ENCODE results near the gene PTPRS. TPM values are rescaled to one million over a fixed set of nuclear protein-coding genes. Genes with fewer than 3 reads are reported as not detected.
"Not testable (repeated sequence)": the region's sequence is repeated elsewhere in the genome, so short reads cannot be mapped to it uniquely, and the experiment has no call there.

The PTPRS gene
- 0.86 TPM for polyA plus RNA-seq

DNA sequence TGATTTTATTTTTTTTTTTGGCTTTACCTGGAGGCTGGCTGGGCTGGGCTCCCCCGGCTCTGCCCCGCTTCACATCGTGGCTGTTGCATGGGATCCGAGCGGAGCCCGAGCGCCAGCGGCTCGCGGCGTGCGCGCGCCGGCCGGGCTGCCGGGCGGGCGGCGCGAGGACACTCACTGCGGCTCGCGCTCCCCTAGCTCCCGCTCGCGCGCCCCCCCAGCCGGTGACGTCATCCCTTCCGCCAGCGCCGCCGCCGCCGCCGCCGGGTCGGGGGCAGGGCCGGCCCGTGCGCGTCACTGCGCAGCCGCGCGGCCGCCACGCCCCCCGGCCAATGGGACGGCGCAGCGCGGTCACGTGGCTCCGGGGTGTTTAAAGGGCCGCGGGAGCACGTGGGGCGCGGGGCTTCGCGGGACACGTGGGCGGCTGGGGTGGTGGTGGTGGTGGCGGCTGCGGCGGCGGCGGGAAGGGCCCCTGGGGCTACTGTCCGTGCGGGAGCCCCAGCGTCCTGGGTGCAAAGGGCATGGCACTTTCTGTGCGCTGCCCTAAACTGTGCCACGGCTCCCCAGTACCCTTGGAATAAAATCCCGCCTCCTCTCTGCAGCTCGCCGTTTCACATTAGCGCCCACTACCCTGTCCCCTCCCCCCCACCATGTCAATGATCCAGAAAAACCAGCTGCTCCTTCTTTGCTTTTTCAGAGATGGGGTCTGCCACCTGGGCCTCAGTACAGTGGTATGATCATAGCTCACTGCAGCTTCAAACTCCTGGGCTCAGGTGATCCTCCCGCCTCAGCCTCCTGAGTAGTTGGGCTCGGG is at the start of gene PTPRS:
Gene PTPRS (minus strand): TSS at position 176 of the 811 bp plus-strand sequence. CDS start 54,672 bp downstream, outside the sequence.
- peak within 1 kb of the TSS; percentile 71 to 89 (median 81) for H3K4me3 Mint-ChIP-seq
- H3K27me3 Mint-ChIP-seq = peaks cover 43% of the 10 kb centered on the region
- peaks cover 4 to 11% (median 11%) of the 10 kb centered on the region in 3 donors for H3K4me1 Mint-ChIP-seq
- H3K27ac Mint-ChIP-seq = peak within 1 kb of the TSS in 1 of 3 donors; percentile 51
- peaks cover 0 to 1% (median 0%) of the 10 kb centered on the region in 3 donors for H3K9me3 Mint-ChIP-seq
- H3K36me3 Mint-ChIP-seq = no peaks in the 10 kb centered on the region

DNA sequence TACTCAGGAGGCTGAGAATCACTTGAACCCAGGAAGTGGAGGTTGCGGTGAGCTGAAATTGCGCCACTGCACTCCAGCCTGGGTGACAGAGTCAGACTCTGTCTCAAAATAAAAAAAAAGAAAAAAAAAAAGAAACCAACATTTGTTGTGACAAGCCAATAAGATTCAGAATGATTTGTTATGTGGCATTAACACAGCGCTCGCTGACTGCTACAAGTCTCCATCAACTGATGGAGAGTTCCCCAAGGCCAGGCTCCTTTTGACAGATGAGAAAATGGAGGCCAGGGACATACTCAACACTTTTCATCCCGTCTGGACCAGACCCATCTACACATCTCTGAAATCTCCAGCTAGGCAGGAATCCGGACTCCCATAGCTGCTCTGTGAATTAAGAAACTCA is 48.7 kb upstream of the PTPRS start:
- Mint-ChIP-seq H3K27ac (no peak overlapping the region), H3K27me3 (peaks cover 28% of the 10 kb centered on the region), H3K36me3 (no peaks in the 10 kb centered on the region), H3K4me3 (no peak overlapping the region), H3K4me1 (no peaks in the 10 kb centered on the region), H3K9me3 (peaks cover 6 to 19% (median 9%) of the 10 kb centered on the region in 3 donors)

DNA sequence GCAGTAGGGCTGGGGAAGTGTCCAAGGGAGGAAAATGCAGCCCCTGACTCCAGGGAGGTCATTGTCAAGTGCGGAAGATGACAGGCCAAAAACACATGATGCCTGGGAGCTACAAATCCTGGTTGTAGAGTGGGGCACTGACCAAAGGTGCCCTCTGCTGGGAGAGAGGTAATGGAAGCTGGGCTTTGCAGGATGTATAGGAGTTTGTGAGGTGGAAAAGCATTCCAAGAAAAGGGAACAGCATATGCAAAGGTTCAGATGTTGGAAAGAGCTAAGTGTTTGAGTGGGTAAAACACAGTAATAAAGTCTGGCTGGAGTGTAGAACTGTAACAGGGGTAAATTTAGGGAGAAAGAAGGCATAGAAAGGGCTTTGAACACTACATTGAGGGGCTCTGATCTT is 46.9 kb upstream of the PTPRS start:
- Mint-ChIP-seq H3K9me3 (peaks cover 9 to 29% (median 13%) of the 10 kb centered on the region in 3 donors), H3K36me3 (no peaks in the 10 kb centered on the region), H3K4me1 (no peaks in the 10 kb centered on the region), H3K27ac (no peak overlapping the region), H3K4me3 (no peak overlapping the region), H3K27me3 (peaks cover 16% of the 10 kb centered on the region)

DNA sequence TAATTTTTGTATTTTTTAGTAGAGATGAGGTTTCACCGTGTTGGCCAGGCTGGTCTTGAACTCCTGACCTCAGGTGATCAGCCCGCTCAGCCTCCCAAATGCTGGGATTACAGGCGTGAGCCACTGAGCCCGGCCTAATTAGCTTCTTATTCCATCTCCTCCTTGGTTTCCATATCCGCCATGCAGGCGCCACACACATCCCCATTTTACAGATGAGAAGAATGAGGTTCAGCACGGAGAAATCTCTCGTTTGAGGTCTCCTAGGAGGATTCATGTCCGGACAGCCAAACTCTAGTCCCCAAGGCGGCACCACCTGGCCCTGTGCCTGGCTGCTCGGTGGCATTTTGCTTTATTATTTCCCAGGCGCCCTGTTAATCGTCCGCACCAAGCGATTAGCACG is 46.2 kb upstream of the PTPRS start:
- Mint-ChIP-seq H3K4me1 (no peaks in the 10 kb centered on the region), H3K9me3 (peaks cover 10 to 31% (median 16%) of the 10 kb centered on the region in 3 donors), H3K27me3 (peaks cover 16% of the 10 kb centered on the region), H3K36me3 (no peaks in the 10 kb centered on the region), H3K4me3 (no peak overlapping the region), H3K27ac (no peak overlapping the region)

DNA sequence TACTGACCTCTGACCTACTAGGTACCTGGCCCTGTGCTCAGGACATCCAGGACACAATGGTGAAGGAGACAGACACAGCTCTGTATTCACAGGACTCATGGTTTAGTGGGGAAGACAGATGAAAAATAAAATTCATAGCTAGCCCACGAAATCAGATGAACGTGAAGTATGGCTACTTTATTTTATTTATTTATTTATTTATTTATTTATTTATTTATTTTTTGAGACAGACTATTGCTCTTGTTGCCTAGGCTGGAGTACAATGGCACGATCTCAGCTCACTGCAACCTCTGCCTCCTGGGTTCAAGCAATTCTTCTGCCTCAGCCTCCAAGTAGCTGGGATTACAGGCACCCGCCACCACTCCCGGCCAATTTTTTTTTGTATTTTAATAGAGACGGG is 40.6 kb upstream of the PTPRS start:
- H3K4me1 Mint-ChIP-seq, H3K4me3 Mint-ChIP-seq, H3K36me3 Mint-ChIP-seq, H3K27ac Mint-ChIP-seq: not testable (repeated sequence)
- peaks cover 13% of the 10 kb centered on the region for H3K27me3 Mint-ChIP-seq
- H3K9me3 Mint-ChIP-seq = peaks cover 6 to 25% (median 10%) of the 10 kb centered on the region in 3 donors

DNA sequence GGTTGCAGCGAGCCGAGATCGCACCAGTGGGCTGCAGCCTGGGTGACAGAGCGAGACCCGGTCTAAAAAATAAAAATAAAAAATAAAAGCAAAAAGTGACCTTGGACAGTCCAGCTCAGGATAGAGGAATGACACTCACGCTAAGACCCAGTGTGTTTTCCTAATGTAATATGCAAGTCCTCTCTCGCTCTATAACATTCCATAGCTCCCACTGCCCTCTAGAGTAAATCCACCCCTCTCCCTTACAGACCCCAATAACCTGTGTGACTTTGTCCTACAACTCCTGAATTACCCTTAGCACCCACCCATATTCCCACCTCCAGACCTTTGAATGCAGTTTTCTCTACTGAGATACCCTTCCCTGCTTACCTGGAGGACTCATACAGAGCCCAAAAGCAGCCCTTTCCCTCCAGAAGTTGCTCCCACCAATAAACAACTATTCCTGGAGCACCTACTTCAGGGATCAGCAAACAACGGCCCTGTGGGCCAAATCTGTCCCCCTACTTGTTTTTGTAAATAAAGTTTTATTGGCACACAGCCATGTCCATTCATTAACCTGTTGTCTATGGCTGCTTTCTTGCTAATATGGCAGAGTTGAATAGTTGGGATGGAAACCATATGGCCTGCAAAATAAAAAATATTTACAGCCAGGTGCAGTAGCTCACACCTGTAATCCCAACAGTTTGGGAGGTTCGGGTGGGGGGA is 39.8 kb upstream of the PTPRS start:
- H3K27me3 Mint-ChIP-seq = peaks cover 10% of the 10 kb centered on the region
- H3K27ac Mint-ChIP-seq = no peak overlapping the region
- no peaks in the 10 kb centered on the region for H3K4me1 Mint-ChIP-seq

DNA sequence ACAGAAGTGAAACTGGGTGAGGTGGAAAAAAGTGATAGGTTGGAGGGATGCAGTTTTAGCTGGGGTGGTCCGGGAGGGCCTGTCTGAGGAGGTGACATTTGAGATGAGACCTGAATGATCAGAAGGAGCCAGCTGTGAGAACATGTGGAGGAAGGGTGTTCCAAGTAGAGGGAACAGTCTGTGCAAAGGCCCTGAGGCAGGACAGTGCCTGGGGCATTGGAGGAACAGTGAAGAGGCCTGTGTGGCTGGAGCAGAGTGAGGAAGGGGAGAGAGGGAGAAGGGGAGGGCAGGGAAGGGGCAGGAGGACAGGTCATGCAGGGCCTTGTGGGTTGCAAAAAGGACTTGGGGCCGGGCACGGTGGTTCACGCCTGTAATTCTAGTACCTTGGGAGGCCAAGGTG is 36.3 kb upstream of the PTPRS start:
- no peak overlapping the region for H3K27ac Mint-ChIP-seq
- no peaks in the 10 kb centered on the region for H3K4me1 Mint-ChIP-seq
- H3K4me3 Mint-ChIP-seq = no peak overlapping the region
- H3K27me3 Mint-ChIP-seq = peaks cover 8% of the 10 kb centered on the region
- H3K36me3 Mint-ChIP-seq = peaks cover 1% of the 10 kb centered on the region
- peaks cover 3 to 6% (median 4%) of the 10 kb centered on the region in 3 donors for H3K9me3 Mint-ChIP-seq

More for the DNA sequence above, 39.8 kb upstream of the PTPRS start:
- Mint-ChIP-seq H3K9me3 (peaks cover 6 to 23% (median 10%) of the 10 kb centered on the region in 3 donors), H3K36me3 (peaks cover 1% of the 10 kb centered on the region), H3K4me3 (no peak overlapping the region)

DNA sequence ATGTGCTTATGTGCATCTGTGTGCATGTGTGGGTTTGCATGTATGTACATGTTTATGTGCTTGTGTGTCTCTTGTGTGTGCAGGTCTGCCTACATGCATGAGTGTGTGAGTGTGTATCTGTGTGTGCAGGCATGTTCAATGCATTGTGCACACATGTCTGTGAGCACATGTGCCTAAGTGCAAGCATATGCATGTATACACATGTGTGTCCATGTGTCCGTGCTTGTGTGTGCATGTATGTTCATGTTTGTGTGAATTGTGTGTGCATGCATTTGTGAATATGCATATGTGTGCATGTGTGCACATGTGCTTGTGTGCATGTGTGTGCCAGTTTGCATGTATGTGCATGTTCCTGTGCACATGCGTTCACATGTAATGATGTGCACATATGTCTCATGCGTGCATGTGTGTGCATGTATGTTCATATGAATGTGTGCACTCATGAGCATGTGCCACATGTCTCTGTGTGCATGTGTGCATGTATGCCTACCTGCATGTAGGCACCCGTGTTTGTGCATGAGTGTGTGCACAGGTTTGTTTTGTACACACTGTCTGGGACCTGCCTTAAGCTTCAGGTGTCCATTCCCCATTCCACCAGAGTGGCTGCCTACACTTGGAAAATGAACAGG is 32.1 kb upstream of the PTPRS start:
- H3K4me1 Mint-ChIP-seq = no peaks in the 10 kb centered on the region
- H3K9me3 Mint-ChIP-seq = peaks cover 0 to 3% (median 0%) of the 10 kb centered on the region in 3 donors
- H3K27ac Mint-ChIP-seq = no peak overlapping the region
- no peaks in the 10 kb centered on the region for H3K36me3 Mint-ChIP-seq
- peaks cover 3% of the 10 kb centered on the region for H3K27me3 Mint-ChIP-seq
- no peak overlapping the region for H3K4me3 Mint-ChIP-seq

DNA sequence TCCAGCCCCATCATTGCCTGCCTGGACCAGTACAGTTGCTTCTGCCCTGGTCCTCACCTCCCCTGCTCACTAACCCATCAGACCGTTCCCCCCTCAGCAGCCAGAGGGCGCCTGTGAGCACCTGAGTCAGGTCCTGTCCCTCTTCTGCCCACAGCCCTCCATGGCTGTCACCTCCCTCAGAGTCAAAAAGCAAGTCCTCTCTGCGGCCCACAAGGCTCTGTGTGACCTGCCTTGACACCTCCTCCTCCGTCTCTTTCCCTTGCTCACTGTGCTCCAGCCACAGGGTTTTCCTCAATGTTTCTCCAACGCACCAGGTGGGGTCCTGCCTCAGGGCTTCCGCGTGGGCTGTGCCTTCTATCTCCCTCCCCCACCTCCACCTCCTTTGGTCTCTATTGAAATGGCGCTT is 29.4 kb upstream of the PTPRS start:
- Mint-ChIP-seq H3K4me3 (no peak overlapping the region), H3K27ac (no peak overlapping the region), H3K27me3 (no peaks in the 10 kb centered on the region), H3K9me3 (peaks cover 0 to 3% (median 0%) of the 10 kb centered on the region in 3 donors), H3K4me1 (no peaks in the 10 kb centered on the region), H3K36me3 (no peaks in the 10 kb centered on the region)

DNA sequence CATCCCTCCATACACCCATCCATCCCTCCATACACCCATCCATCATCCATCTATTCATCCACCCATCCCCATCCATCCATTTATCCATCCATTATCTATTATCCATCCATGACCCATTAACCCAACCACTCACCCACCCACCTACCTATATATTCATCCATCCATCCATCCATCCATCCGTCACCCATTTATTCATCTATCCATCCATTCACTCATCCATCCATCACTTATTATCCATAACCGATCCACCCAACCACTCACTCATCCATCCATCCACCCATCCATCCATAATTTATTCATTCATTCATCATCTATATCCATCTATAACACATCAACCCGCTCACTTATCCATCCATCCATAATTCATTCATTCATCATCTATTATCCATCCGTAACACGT is 28.7 kb upstream of the PTPRS start:
- Mint-ChIP-seq H3K27ac (no peak overlapping the region), H3K4me1 (no peaks in the 10 kb centered on the region), H3K9me3 (peaks cover 0 to 3% (median 0%) of the 10 kb centered on the region in 3 donors), H3K36me3 (no peaks in the 10 kb centered on the region), H3K4me3 (no peak overlapping the region), H3K27me3 (no peaks in the 10 kb centered on the region)

DNA sequence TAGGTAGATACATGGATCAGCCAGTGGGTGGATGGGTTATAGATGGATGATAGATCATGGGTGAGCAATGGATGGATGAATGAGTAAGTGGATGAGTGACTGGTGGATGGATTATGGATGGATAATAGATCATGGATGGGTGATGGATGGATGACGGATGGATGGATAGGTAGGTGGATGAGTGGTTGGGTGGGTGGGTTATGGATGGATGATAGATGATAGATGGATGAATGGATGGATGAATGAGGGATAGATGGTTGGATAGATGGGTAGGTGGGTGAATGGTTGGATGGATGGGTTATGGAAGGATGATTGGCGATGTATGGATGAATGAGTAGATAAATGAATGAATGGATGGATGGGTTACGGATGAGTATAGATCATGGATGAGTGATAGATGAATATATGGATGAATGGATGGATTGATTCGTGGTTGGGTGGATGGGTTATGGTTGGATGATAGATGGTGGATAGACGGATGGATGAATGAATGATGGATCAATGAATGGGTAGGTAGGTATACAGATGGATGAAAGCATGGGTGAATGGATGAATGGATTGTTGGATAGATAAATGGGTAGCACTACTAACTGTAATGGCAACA is 27.0 kb upstream of the PTPRS start:
- no peaks in the 10 kb centered on the region for H3K27me3 Mint-ChIP-seq
- peaks cover 0 to 2% (median 0%) of the 10 kb centered on the region in 3 donors for H3K9me3 Mint-ChIP-seq

DNA sequence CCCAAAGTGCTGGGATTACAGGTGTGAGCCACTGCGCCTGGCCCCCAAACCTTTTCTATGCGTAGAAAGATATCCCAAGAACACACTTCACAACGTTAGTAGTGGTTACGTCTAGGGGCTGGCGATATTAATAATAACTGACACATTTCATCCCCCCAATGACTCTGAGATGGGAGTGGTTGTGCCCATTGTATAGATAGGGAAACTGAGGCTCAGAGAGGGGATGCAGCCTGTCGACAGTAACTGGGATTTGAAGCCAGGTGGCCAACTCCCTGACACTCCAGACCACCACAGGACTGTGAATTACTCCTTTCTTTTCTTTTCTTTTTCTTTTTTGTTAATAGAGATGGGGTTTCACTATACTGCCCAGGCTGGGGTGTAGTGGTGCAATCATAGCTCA is 25.3 kb upstream of the PTPRS start:
- H3K36me3 Mint-ChIP-seq = peaks cover 2% of the 10 kb centered on the region

More for the DNA sequence above, 27.0 kb upstream of the PTPRS start:
- Mint-ChIP-seq H3K4me3 (no peak overlapping the region), H3K4me1 (no peaks in the 10 kb centered on the region), H3K27ac (no peak overlapping the region), H3K36me3 (no peaks in the 10 kb centered on the region)

DNA sequence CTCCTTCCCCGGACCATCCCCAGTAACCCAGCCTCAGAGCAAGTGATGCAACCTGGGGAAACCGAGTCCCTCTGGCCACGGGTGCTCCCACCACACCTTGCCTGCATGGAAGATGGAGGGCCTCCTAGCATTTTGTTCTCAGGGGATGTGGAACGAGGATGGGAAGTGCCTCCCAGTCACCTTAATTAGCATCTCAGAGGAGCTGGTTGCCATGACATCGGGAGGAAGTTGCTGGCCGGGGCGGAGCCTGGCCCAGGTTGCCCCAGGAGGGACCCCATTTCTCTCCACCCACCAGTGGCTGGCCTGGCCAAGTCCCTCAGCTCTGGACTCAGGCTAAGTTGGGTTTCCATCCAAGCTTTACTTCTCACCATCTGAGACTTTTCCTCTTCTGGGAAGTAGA is 24.1 kb upstream of the PTPRS start:
- H3K36me3 Mint-ChIP-seq = peaks cover 4% of the 10 kb centered on the region
- H3K27ac Mint-ChIP-seq = no peak overlapping the region

More for the DNA sequence above, 25.3 kb upstream of the PTPRS start:
- H3K9me3 Mint-ChIP-seq = no peaks in the 10 kb centered on the region
- H3K27ac Mint-ChIP-seq = no peak overlapping the region
- H3K4me1 Mint-ChIP-seq = no peaks in the 10 kb centered on the region
- H3K27me3 Mint-ChIP-seq = no peaks in the 10 kb centered on the region
- H3K4me3 Mint-ChIP-seq = no peak overlapping the region

DNA sequence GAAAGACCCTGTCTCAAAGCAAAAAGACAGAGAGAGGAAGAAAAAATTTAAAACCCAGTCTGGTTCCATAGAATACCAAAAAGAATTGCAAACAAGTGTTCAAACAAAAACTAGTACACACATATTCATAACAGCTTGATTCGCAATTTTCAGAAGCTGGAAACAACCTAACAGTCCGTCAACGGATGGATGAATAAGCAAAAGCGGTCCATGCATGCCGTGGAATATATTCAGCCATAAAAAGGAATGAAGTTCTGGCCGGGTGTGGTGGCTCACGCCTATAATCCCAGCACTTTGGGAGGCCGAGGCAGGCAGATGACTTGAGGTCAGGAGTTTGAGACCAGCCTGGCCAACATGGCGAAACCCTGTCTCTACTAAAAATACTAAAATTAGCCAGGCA is 21.2 kb upstream of the PTPRS start:
- not testable (repeated sequence) for H3K27ac Mint-ChIP-seq, H3K4me3 Mint-ChIP-seq, H3K9me3 Mint-ChIP-seq, H3K36me3 Mint-ChIP-seq, H3K4me1 Mint-ChIP-seq
- H3K27me3 Mint-ChIP-seq = peaks cover 17% of the 10 kb centered on the region

More for the DNA sequence above, 24.1 kb upstream of the PTPRS start:
- Mint-ChIP-seq H3K4me3 (no peak overlapping the region), H3K4me1 (no peaks in the 10 kb centered on the region), H3K9me3 (no peaks in the 10 kb centered on the region), H3K27me3 (peaks cover 10% of the 10 kb centered on the region)

DNA sequence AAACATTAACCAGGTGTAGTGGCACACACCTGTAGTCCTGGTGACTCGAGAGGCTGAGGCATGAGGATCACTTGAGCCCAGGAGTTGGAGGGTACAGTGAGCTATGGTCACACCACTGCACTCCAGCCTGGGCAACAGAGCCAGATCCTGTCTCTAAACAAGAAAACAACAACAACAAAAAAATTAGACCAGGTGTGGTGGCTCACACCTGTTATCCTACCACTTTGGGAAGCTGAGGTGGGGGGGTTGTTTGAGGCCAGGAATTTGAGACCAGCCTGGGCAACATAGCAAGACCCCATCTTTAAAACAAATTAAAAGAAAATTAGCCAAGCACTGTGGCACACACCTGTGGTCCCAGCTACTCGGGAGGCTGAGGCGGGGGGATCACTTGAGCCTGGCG is 20.8 kb upstream of the PTPRS start:
- H3K4me1 Mint-ChIP-seq = no peaks in the 10 kb centered on the region
- H3K36me3 Mint-ChIP-seq = peaks cover 4% of the 10 kb centered on the region
- no peak overlapping the region for H3K4me3 Mint-ChIP-seq
- H3K27me3 Mint-ChIP-seq = peaks cover 17% of the 10 kb centered on the region
- peaks cover 0 to 1% (median 0%) of the 10 kb centered on the region in 3 donors for H3K9me3 Mint-ChIP-seq
- H3K27ac Mint-ChIP-seq = no peak overlapping the region
